Measurements from ENCODE around the gene BCL2L13. TPM values are rescaled to one million over a fixed set of nuclear protein-coding genes. Genes with fewer than 3 reads are reported as not detected.

Gene BCL2L13
- polyA plus RNA-seq, 1 experiment: 64.1 TPM

DNA sequence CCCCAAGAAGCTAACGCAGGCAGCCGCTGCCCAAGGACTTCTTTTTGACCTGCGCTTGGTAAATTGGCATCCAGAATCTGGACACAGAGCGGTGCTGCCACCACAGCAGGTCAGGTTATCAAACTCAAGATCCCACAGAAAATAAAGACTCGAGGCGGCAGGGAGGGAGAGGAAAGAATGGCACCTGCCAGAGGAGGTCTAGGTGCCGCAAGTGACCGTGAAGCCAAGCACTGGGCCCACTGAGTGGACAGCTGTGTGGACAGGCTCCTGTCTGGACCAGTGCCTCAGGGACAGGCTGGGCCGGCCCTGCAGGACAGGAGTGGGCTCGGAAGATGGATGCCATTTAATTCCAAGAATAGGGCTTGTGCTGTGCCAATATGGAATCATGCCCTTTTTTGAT is 108.4 kb downstream of the BCL2L13 start:
- Histone ChIP-seq H3K9me3 (ENCODE audit: control insufficient read depth, insufficient read depth, low read length) (peaks cover 3% of the 10 kb centered on the region; the same call in 1 of the 2 replicates), H3K4me3 (ENCODE audit: low read depth, low read length) (no peak overlapping the region), H3K27ac (ENCODE audit: low read depth, low read length) (no peak overlapping the region), H3K27me3 (ENCODE audit: control insufficient read depth, insufficient read depth, low read length) (no peaks in the 10 kb centered on the region)
- CTCF ChIA-PET: no interaction called here
- TF ChIP-seq, protein P1, sequence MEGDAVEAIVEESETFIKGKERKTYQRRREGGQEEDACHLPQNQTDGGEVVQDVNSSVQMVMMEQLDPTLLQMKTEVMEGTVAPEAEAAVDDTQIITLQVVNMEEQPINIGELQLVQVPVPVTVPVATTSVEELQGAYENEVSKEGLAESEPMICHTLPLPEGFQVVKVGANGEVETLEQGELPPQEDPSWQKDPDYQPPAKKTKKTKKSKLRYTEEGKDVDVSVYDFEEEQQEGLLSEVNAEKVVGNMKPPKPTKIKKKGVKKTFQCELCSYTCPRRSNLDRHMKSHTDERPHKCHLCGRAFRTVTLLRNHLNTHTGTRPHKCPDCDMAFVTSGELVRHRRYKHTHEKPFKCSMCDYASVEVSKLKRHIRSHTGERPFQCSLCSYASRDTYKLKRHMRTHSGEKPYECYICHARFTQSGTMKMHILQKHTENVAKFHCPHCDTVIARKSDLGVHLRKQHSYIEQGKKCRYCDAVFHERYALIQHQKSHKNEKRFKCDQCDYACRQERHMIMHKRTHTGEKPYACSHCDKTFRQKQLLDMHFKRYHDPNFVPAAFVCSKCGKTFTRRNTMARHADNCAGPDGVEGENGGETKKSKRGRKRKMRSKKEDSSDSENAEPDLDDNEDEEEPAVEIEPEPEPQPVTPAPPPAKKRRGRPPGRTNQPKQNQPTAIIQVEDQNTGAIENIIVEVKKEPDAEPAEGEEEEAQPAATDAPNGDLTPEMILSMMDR (IDR thresholded peaks at IDR 0.05; ENCODE audit: low read depth, low read length): no peak
- DNase-seq (ENCODE audit: low read depth, low spot score): no peak
- POLR2A ChIA-PET: no interaction called here

DNA sequence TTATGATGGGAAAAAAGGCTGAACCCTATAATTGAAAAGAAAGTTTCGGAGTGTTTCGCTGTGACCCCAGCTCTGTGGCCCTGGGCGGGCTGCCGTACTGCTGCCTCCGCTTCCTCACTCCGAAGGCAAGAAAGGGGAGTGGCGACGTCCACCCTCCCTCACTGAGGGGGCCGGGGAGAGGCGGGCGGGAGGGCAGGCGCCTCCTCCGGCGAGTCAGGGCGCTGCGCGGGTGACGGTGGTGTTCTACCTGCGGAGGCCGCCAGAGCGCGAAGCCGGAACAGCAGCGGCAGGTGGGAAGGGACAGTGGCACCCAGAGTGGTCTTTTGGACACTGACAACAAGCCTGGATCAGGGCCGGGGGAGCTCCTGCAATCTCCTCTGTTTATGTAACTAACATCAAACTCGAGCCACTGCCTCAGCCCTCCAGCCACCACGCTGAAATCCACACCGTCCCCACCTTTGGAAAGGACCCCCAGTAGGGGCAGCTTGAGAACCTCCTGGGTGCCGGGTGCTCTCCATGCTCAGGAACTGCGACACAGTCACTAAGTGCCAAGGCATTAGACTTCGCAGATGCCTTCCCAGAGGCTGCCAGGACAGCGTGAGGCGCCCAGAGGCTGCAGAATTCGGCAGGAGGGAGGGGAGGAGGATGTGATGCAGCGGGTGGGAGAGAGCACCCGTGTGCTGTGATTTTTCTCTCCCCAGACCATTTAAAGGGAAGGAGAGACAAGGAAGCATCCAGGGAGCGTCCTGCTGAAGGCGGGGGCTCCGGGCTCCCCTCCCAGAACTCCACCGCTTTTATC is 110.2 kb downstream of the BCL2L13 start:
- ChIA-PET CTCF (no interaction called here), POLR2A (no interaction called here)
- H3K4me3 ChIP-seq (ENCODE audit: low read depth, low read length): no peak overlapping the region
- no peak overlapping the region for H3K27ac ChIP-seq (ENCODE audit: low read depth, low read length)
- H3K27me3 ChIP-seq (ENCODE audit: control insufficient read depth, insufficient read depth, low read length): no peaks in the 10 kb centered on the region
- H3K9me3 ChIP-seq (ENCODE audit: control insufficient read depth, insufficient read depth, low read length): peaks cover 3% of the 10 kb centered on the region; the same call in 1 of the 2 replicates
- DNase-seq (ENCODE audit: low read depth, low spot score): no peak
- TF ChIP-seq, protein P1 (IDR thresholded peaks at IDR 0.05; ENCODE audit: low read depth, low read length): no peak

DNA sequence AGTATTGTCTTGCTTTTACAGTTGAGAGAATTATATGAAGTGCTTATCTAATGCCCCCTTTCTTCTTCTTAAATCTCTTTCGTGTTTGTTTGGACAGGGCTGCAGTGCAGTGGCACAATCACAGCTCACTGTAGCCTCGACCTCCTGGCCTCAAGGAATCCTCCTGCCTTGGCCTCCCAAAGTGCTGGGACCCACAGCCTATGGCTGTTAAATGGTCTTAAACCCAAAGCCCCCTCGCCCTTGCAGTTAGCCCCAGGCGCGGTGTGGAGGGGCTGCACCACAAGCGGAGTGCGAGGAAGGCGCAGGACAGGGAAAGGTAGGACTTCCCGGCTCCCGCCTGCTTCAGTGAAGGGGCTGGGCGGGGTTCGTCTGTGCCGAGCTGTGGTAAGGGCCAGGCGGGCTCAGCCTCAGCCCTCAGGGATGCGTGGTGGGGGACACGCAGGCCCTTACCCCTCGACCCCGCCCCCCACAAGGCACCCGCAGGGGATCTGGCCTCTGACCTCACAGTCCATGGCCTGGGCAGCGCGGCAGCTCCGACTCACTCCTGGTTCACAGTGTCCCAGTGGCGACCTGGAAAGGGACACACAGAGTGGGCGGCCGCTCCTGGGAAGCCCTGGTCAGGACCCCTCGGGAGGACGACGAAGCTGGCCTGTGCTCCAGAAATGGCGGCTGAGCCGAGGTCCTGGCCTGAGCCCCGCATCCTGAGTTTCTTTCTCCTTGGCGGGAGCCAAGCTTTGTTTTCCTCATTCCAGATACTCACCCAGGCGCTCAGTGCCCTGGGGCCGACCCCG is 111.2 kb downstream of the BCL2L13 start:
- Histone ChIP-seq H3K27me3 (ENCODE audit: control insufficient read depth, insufficient read depth, low read length) (no peaks in the 10 kb centered on the region), H3K27ac (ENCODE audit: low read depth, low read length) (no peak overlapping the region), H3K9me3 (ENCODE audit: control insufficient read depth, insufficient read depth, low read length) (peaks cover 3% of the 10 kb centered on the region; the same call in 1 of the 2 replicates), H3K4me3 (ENCODE audit: low read depth, low read length) (no peak overlapping the region)
- TF ChIP-seq, protein P1 (IDR thresholded peaks at IDR 0.05; ENCODE audit: low read depth, low read length): no peak
- POLR2A ChIA-PET: no interaction called here
- DNase-seq (ENCODE audit: low read depth, low spot score): no peak
- CTCF ChIA-PET: no interaction called here

DNA sequence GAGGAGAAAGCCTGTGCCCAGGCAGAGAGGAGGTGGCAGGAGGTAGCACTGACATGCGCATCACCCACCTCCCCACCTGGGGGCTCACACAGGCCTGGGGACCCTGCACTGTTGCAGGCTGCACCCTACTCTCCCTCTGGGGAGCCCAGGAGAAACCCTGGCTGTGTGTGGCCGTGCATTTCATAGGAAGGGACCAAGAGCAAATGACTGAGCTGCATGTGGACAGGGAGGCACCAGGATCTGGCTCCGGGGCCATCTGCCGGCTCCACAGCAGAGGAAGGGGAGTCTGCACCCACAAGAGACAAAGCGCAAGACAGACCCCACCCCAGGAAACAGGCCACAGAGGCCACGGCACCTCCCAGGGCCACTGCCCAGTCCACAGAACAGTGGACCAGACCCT is 113.0 kb downstream of the BCL2L13 start:
- TF ChIP-seq, protein P1 (IDR thresholded peaks at IDR 0.05; ENCODE audit: low read depth, low read length): no peak
- no peaks in the 10 kb centered on the region for H3K27me3 ChIP-seq (ENCODE audit: control insufficient read depth, insufficient read depth, low read length)
- CTCF ChIA-PET: interaction anchor here (1.6 kb wide), 1 partner anchor 9 kb away, joined by 21 read pairs; no protein-coding TSS in a partner anchor
- DNase-seq (ENCODE audit: low read depth, low spot score): no peak
- no peak overlapping the region for H3K4me3 ChIP-seq (ENCODE audit: low read depth, low read length)
- no peak overlapping the region for H3K27ac ChIP-seq (ENCODE audit: low read depth, low read length)
- POLR2A ChIA-PET: no interaction called here
- H3K9me3 ChIP-seq (ENCODE audit: control insufficient read depth, insufficient read depth, low read length): peaks cover 3% of the 10 kb centered on the region; the same call in 1 of the 2 replicates

All from AG04450 (cell line).